Left kidney (tissue), 2 donors: Measurements from ENCODE around the gene WBP2NL. TPM values are rescaled to one million over a fixed set of nuclear protein-coding genes. Genes with fewer than 3 reads are reported as not detected.

Experiments
- DNase-seq: peaks from one replicate; pipeline ENCODE4 v3.0.0-alpha.2; 2013
- polyA plus RNA-seq: library from polyadenylated mRNA; unstranded; fragments of 120-200 nt; gene quantifications from one replicate; pipeline ENCODE4 v1.2.1, GENCODE V29; 2013; ENCODE audit not compliant: insufficient read length

WBP2NL gene
- polyA plus RNA-seq, 1 donor = 8.4 TPM

DNA sequence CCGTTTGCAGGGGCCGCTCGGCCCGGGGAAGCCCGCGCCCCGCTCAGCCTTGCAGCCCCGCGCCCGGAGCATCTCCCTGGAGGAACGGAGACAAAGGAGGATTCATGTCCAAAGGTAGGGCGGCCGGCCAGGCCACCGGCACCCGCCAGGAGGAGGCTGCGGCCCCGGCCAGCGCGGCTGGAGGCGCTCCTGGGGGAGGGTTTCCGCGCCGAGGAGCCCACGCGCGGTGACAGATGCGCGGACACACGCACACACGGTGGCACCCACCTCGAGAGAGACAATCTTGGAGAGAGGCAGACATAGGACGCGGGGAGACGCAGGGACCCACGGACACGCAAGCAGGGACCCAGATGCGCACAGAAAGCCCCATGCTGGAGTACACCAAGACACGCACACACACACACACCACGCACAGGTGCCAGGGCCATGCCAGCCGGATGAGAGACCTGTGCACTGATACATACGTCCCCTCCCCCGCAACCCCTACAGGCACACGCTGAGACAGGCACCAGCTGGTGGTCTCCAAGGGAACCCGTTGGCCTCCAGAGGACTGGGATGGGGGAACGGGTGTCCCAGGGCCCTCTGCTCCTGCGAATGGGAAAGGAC, 21.5 kb upstream of the WBP2NL start:
- peak; percentile 57 for DNase-seq

DNA sequence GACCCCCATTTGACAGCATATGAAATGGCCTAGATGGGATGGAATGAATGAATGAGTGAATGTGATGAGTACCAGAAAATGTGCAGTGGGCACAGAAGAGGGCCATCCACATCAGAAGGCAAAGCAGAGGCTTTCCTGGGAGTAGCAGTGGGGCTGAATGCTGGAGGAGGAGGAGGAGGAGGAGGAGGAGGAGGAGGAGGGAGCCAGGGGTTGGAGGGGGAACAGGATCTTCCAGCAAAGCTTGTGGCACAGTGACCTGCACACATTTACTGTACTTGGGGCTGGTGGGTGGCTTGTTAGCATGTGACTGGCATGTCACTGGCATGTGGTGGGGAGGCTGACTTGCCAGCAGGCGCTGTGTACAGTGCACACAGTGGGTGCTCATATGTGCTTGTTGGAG, 19.9 kb upstream of the WBP2NL start:
- no peak for DNase-seq

DNA sequence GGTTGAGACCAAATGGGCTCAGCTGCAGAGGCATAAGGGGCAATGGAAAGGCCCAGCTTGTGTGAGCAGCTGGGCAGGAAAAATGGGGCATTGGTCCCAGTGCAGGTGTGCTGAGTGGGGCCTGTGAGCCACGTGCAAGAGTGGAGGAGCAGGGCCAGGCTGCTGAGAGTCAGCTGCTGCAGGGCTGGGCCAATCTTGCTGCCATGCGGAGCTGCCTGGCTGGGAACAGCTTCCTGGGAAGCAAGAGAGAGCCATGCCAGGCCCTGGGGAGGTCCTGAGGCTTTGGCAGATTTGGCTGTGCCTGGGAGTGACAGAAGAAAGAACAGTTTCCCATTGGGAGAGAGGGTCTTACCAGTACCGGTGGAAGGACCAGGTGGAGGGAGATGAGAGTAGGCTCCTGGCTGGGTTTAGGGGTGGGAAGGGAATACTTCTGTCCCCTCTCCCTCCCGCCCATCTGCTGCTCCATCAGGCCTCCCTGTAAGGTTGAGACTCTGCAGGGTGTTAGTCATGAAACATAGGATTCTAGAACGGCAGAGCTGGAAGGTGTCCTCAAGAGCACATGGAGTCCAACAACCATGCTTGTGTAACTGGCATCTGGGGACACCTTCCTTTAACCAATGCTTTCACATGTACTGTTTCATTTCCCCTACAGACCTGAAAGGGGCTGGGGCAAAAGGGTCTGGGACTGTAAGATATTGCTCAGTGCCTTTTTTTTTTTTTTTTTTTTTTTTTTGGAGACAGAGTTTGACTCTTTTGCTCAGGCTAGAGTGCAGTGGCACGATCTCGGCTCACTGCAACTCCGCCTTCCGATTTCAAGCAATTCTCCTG, 19.0 kb upstream of the WBP2NL start:
- DNase-seq = no peak

DNA sequence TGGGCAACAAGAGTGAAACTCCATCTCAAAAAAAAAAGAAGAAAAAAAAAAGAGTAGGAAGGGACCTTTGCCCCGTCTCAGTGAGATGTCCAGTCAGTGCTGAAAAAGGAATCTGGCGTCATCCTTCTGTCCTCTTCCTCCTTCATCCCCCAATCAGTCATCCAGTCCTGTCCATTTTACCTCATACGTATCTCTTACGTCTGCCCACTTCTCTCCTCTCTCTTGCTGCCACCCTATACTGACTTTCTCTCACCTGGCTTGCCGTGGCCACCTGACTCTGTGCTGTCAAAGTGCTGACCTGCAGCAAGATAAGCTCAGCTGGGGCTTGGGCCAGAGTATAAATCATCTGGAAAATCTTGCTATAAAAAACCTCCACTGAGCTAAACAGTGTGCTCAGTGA, 15.7 kb upstream of the WBP2NL start:
- no peak for DNase-seq

DNA sequence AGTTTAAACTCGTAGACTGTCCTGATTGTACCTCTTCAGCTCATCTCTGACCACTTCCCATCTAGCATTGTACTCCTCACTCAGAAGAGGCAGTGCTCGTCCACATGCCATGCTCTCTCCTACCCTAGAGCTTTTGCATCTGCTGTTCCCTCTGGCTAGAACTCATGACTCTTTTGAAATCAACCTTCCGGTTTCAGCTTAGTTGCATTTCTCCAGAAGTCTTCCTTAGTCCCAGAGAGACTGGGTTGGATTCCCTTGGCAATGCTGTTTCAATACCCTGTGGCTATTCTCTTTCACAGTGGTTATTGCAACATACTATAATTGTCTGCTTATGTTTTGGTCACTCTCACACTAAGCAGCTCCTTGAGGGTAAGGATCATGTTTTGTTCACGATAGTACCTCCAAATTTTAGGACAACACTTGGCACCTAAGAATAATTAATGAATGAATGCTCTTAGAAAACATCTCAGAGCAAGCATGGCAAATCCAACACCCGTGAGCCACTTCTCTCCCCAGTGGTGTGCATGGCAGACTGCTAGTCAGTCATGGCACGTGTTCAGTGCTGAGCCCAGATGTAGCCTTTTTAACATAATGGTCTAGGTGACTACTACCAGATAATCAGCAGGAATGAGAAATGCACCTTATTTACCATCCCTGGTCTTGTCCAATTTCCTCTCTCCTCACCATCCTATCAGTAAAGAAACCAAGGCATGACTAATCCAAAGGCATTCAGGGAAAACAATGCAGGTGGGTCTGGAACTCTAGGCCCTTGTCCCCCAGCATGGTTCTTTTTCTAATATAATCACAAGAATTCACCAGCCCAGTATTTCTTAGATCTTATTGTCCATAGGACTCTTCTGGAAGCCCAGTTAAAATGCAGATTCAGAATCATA, 14.8 kb upstream of the WBP2NL start:
- DNase-seq = no peak

DNA sequence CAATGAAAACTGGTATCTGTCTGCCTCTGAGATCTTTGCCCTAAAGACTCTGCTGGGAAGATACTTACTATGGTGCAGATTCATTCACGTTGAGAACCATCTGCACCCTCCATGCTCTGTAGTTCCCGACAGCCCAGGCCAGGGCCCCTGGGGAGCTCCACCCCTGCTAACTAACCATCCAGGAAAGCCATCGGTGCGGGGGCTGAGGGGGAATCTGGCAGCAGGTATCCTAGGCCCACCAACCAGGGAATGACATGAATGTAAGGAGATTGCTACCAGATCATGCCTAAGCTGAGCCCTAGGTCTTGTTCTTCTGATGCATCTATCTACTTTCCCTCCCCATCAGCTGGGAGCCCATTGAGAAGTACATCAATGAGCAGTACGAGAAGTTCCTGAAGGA, 11.3 kb upstream of the WBP2NL start:
- no peak for DNase-seq

DNA sequence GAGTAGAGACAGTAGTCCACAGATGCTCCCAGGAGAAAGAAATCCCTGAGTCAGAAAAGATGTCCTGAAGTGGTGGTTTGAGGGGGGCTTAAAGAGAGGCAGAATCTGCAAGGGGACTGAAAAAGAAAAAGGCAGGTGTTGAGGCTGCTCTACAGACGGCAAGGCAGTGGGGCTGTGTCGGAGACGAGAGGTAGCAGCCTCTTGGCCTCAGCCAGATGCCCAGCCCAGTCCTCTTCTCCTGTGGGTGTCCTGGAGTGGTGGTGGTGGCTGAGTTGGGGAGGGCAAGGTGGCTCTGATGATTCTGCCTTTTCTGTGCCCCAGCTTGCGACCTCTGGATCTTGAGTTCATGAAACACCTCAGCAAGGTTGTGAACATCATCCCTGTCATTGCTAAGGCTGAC, 9.3 kb upstream of the WBP2NL start:
- no peak for DNase-seq

DNA sequence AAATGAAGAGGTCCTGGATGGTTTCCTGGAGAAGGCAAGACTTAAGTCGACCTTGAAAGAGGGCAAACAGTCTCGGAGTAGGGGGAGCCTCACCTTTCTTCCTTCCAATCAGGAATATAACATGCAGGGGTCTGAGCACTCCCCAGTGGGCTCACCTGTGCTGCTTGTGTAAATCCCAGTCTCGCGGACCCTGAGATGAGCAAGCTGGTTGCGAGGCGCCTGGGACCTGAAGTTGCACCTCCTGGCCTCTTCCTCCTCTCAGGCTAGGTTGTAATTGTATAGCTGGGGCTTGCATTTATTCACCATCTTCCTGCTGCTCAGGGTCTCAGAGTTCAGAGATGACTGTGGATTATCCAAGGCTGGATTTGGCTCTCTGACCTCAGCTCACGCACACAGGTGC, 7.5 kb upstream of the WBP2NL start:
- DNase-seq = no peak

DNA sequence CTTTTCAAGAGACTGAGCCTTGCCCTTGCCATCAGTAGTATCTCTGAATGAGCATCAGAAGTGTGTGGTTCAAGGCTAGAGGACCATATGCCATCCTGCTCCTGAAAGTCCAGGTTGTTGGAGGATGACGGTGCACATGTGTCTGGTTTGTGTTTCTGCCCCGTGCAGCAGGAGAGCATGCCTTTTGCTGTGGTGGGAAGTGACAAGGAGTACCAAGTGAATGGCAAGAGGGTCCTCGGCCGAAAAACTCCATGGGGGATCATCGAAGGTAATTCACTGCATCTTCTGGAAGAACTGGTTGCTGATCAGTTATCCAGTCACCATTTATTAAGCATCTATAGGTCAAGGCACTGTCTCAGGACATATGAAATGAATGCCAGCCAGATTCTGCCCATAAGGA, 6.1 kb upstream of the WBP2NL start:
- no peak for DNase-seq

DNA sequence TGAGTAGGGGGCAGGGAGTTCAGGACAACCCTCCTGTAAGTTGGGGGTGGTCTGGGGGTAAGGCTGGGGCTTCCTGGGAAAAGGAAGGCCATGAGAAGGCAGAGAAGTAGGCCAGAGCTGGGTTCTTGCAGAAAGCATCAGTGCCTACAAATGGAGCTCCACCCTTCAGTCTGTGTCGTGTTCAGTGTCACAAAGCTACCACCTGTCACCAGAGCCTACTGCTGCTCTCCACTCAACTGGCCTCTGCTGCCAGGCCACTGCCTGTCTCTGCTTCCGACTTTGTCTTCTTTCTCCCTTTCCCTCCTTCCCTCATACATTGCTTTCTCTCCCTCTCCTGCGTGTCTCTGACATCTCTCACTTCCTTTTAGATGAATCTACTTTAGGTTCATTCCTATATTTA, 3.4 kb upstream of the WBP2NL start:
- DNase-seq = no peak

DNA sequence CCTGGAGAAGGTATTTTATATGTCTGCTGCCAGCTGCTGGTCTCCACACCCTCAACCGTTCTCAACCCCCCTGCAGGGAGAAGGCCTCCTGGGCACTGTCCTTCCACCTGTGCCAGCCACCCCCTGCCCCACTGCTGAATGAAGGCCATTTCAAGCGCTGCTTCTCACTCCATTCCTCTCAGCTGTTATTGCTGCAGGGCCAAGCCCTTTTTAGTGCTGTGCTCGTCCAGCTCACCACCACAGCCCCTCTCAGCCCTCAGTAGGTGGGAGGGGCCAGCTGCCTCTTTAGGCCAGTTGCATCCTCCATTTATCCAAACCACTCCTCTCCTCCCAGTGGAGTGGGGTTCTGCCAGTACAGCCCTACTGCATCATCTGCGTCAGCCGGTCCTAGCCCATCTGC, 1.8 kb upstream of the WBP2NL start:
- no peak for DNase-seq

DNA sequence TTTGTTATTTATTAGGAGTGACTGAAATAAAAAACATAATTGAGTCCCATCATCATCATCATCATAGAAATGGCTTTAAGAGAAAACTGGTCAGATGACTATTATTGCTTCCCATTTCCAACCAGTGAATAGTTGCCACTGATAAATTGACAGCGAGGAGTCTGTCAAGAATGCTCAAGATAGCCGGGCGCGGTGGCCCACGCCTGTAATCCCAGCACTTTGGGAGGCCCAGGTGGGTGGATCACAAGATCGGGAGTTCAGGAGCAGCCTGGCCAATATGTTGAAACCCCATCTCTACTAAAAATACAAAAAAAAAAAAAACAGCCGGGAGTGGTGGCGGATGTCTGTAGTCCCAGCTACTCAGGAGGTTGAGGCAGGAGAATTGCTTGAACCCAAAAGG, 1.9 kb downstream of the WBP2NL start:
- no peak for DNase-seq

DNA sequence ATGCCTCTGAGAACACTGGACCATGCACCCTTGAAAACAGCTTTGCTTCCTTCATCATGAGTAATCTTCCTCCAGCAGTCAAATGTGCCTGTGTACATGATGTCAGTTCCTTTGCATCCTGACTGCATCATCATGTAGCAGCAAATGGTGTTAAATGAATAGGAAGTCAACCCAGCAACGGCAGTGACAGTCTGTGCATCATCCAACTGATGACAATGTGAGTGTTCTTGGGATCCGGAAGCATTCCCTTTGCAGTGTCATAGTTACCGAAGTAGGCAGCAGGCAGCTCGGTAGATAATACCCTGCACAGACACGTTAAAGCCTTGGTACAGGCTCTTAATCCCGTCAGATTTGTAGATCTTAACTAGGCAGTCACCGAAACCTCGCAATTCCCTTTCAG, 2.5 kb downstream of the WBP2NL start:
- DNase-seq = no peak

DNA sequence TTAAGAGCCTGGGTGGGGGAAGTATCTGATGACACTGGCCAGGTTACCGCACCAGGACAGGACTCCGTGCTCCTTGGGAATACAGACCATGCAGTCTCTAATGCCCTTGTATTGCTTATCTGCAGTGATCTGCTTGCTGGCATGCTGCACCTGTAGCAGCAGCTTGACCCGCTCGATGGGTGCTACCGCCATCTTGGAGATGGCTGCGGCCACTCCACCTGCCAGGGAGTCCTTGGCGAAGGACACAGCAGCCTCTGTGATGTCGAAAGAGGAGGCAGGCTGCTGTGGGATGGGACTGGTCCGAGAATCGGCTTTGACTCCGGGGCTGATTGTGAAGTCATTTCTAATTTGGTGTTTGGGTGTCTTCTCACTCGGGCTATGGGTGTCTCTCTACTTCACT, 3.1 kb downstream of the WBP2NL start:
- DNase-seq = no peak

DNA sequence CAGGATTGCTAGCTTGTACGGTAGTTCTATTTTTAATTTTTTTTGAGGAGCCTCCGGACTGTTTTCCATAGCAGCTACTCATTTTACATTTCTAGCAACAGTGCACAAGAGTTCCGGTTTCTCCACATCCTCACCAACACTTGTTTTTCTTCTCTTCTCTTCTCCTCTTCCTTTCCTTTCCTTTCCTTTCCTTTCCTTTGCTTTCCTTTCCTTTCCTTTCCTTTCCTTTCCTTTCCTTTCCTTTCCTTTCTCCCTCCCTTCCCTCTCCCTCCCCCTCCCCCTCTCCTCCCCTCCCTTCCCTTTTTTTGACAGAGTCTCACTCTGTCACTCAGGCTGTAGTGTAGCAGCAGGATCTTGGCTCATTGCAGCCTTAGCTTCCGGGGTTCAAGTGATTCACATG, 9.3 kb downstream of the WBP2NL start:
- DNase-seq = no peak

DNA sequence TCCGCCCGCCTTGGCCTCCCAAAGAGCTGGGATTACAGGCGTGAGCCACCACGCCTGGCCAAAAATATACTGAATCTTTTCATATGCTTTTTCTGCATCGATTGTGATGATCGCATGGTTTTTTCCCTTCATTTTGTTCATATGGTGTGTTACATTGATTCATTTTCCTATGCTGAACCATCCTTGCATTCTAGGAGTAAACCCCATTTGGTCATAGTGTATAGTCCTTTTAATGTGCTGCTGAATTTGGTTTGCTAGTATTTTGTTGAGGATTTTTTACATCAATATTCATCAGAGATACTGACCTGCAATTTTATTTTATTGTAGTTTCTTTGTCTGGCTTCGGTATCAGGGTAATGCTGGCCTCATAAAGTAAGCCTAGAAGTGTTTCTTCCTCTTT, 12.2 kb downstream of the WBP2NL start:
- DNase-seq = no peak

DNA sequence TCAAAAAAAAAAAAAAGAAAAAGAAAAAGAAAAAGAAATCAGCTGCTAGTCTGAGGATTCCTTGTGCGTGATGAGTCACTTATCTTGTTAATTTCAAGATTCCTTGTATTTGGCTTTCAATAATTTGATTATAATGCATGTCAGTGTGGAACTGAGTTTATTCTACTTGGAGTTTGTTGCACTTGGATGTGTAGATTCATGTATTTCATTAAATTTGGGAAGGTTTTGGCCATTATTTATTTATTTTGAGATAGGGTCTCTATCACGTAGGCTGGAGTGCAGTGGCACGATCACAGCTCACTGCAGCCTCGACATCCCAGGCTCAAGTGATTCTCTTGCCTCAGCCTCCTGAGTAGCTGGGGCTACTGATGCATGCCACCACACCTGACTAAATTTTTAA, 14.8 kb downstream of the WBP2NL start:
- no peak for DNase-seq

DNA sequence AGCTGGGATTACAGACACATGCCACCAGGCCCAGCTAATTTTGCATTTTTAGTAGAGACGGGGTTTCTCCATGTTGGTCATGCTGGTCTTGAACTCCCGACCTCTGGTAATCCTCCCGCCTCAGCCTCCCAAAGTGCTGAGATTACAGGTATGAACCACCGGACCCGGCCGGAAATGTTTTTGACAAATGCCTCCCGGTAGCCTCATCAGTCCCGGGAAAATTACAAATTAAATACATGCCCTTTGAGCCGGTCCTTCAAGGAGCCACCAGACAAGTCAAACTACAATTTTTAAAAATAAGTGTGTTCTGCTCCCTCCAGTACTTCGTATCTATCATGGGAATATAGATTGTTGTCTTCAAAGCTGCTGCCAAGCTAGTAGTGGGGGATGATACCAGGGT, 17.5 kb downstream of the WBP2NL start:
- no peak for DNase-seq

DNA sequence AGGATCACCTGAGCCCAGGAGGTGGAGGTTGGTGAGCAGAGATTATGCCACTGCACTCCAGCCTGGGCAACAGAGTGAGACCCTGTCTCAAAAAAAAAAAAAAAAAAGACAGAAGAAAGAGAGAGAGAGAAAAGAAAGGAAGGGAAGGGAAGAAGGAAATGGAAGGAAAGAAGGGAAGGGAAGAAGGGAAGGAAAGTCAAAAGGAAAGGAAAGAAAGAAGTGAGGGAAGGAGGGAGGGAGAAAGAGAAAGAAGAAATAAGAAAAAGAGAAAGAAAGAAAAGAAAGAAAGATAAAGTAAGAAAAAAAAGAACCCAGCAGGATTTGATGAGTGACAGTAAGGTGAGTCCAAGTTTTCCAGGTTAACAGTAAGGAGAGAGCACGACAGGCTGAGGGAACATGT, 19.6 kb downstream of the WBP2NL start:
- DNase-seq = no peak

DNA sequence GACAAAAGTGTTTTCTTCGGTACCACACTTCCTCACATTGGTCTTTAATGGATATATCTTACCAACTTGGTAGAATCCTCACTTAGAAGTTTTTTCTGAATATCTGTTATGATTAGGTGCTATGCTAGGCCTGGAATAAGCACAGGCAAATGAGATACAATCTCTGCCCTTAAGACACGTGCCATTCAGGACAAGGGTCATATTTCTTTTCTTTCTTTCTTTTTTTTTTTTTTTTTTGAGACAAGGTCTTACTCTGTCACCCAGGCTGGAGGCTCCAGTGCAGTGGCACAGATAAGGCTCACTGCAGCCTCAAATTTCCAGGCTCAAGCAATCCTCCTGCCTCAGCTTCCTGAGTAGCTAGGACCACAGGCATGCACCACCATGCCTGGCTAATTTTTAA, 23.0 kb downstream of the WBP2NL start:
- no peak for DNase-seq

DNA sequence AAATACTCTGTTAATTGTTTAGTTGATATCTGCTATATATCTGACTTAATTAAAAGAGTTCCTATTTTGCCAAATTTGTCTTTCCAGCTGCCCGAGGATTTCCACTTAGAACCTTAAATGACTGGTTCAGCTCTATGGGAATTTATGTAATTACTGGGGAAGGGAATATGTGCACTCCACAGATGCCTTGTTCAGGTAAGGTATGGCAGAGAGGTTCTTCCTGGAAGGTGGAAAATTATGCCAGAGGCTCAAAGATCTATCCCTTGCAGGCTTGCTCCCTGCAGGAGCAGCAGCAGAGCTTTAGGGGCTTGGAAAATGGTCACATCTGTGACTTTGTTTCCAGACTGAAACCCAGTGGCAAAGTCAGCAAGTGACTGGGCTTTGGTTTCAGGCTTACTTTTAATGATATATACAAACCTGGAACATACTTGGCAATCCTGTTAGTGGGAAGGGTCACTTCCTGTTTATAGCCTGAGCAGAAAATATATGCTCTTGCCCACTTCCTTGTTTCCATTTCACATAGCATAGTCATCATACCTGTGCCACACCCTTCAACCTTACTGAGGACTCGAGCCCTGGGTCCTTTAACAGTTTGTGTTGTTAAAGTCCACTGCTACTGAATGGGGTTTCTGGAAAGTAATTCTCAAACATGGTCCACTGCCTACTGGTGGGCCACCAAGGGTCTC, 23.7 kb downstream of the WBP2NL start:
- no peak for DNase-seq

DNA sequence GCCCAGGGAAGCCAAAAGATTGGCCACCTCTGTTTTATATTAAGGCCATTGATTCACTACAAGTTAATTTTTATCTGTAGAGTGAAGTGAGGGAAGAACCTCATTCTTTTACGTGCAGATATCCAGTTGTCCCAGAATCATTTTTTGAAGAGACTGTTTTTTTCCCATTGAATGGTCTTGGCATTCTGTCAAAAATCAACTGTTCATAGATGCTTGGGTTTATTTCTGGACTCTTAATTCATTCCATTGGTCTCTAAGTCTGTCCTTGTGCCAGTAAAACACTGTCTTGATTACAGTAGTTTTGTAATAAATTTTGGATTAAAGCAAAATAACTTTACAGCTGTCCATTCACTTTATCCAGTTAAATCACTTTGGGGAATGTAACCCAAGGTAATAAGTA, 26.8 kb downstream of the WBP2NL start:
- no peak for DNase-seq

DNA sequence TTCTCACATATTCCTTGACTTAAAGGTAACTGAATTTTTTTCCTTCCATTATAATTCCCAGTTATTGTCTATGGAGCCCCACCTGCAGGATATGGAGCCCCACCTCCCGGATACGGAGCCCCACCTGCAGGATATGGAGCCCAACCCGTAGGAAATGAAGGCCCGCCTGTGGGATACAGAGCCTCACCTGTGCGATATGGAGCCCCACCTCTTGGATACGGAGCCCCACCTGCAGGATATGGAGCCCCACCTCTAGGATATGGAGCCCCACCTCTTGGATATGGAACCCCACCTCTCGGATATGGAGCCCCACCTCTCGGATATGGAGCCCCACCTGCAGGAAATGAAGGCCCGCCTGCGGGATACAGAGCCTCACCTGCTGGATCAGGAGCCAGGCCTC, 28.1 kb downstream of the WBP2NL start:
- no peak for DNase-seq
